Measurements from ENCODE around the gene ARL4A. TPM values are rescaled to one million over a fixed set of nuclear protein-coding genes. Genes with fewer than 3 reads are reported as not detected.

Gene ARL4A
- total RNA-seq, 2 donors from 2014 or later: 77.3 to 101 TPM

GRCh38 chr7:12692035-12692434, 4.6 kb downstream of the ARL4A start:
- ATAC-seq (no peak), DNase-seq (no peak)
- intact Hi-C loops (cut with DNase I, micrococcal nuclease): no loop called here

DNA sequence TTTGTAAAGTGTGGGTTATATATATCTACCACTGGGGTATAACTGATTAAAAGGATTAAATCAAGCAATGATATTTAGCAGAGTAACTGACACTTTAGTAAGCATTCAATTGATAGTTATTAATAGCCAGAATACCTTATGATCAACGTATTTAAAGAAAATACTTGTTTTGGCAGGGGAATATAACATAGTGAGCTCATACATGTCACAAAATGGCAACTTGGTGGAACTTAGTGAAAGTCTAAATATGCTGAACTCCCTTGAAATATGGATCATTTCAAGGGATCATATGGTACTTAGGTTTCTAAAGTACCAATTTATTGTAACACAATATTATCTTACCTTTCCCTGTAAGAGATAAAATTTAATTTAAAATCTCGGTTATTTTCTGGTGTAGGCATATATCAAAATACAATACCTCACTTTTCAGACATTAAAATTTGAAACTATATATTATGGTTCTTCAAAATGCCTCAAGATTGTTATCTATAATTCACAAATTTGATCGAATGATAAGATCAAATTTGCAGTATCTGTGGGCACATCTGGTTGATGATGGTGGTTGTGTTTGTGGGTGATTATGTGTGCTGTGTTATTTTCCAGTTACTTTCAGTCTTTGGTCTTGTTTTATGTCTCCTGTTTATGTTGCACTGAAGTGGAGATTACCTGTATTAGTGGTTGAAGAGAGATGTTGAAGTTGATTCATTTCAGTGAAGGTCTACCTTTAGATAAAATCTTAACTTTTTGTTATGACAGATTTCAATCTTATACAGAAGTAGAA, 5.2 kb downstream of the ARL4A start:
- DNase-seq: no peak
- intact Hi-C loops (cut with DNase I, micrococcal nuclease): no loop called here
- no peak for ATAC-seq

GRCh38 chr7:12694817-12695216, 7.4 kb downstream of the ARL4A start:
- intact Hi-C loops (cut with DNase I, micrococcal nuclease): no loop called here
- no peak for DNase-seq
- no peak for ATAC-seq

- DNase-seq (no peak), ATAC-seq (peak; percentile 69)
- intact Hi-C loops (cut with DNase I, micrococcal nuclease): no loop called here
These were observed 8.5 kb downstream of the ARL4A start for GRCh38 chr7:12695965-12696364.

GRCh38 chr7:12699299-12699698, 11.9 kb downstream of the ARL4A start:
- DNase-seq (no peak), ATAC-seq (no peak)
- intact Hi-C loops (cut with DNase I, micrococcal nuclease): no loop called here

- DNase-seq (no peak), ATAC-seq (no peak)
- intact Hi-C loops (cut with DNase I, micrococcal nuclease): no loop called here
These were observed 14.0 kb downstream of the ARL4A start for GRCh38 chr7:12701433-12701832.

GRCh38 chr7:12703881-12704280, 16.4 kb downstream of the ARL4A start:
- no peak for DNase-seq
- ATAC-seq: no peak
- intact Hi-C loops (cut with DNase I, micrococcal nuclease): no loop called here

GRCh38 chr7:12705878-12706277, 18.4 kb downstream of the ARL4A start:
- DNase-seq (no peak), ATAC-seq (no peak)
- intact Hi-C loops (cut with DNase I, micrococcal nuclease): no loop called here

GRCh38 chr7:12706900-12707536, 19.6 kb downstream of the ARL4A start:
- DNase-seq (no peak), ATAC-seq (peak; percentile 68)
- intact Hi-C loops (cut with DNase I, micrococcal nuclease): no loop called here

DNA sequence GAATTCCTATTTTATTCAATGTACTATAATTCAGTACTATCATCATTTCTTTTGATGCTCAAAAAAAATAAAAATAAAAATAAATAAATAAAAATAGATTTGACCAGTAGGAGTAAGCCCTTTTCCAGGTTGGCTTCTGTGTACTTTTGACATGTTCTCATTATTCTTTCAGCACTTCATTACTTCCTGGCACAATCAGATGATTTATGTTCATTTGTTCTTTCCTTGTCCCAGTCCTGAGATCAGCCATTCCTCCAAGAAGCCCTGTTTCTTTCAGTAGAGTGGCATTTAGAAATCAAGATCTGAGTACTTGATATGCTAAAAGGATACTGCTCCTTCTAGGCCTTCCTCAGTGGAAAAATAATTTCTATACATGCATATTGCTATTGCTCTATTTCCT, 20.9 kb downstream of the ARL4A start:
- intact Hi-C loops (cut with DNase I, micrococcal nuclease): no loop called here
- ATAC-seq: no peak
- DNase-seq: no peak

DNA sequence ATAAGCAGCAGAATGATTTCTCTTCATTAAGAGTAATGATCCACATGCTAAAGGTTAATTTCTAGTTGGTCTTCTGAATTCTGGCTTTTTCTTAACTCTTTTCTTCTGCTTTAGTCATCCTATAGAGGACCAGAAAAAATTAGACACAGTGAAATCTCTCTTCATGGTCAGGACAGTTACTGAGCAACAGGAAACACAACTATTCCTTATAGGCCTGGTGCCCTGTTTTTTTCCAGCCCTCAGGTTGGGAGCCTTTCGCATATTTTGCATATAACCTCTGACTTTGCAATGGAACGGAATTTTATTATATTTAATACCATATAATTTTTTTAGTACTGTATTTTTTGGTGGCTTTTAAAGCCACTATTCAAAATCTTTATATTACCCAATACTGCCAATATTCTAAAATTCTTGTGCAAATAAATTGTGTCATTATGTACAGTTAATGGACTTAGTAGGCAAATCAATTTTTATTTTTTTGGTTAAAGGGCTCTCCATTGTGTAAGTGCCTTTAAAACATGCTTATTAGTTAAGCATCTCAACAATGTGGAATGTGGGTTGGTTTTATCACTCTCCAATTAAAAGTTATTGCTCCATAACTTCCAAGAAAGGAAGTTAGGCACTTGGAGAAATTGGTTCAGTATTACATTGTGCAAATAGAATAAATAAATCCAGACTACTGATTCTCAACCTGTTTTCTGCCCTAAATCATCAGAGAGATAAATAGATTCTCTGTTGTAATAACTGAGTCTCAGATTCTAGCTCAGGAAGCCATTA, 22.5 kb downstream of the ARL4A start:
- intact Hi-C loops (cut with DNase I, micrococcal nuclease): no loop called here
- ATAC-seq: peak; percentile 54
- no peak for DNase-seq

DNA sequence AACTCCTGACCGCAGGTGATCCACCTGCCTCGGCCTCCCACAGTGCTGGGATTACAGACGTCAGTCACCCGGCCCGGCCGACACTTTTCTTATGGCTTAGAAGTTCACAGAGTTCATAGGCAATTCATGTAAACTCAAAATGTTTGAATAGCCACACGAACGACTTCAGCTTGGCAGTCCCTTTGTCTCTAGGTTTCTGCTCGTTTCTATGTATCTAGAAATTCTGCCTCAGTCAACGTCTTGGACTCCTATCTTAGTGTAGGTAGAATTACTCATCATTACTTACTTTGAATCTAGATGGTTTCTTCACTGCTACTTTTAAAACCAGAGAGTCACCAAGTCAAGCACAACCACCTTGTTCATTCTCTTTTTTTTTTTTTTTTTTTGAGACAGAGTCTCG, 23.7 kb downstream of the ARL4A start:
- peak; percentile 24 for ATAC-seq
- intact Hi-C loops (cut with DNase I, micrococcal nuclease): no loop called here
- peak; percentile 43 to 45 for DNase-seq

DNA sequence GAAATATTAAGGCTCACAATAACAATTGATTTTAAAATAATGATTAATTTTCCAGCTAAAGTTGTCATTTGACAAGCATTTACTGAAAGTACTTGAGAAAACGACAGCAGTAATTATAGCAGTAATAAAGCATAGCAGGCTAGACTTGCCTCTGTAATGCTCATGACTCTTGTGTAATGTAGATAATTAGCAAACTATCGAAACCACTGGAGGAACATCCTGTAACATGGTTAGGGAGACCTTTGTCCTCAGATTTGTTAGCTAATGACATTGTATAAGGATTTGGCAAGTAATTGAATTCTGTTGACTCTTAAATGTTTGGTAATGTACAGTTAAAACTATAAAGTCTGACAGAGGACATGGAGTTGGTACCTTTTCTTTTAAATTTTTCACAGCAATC, 24.8 kb downstream of the ARL4A start:
- DNase-seq: no peak
- intact Hi-C loops (cut with DNase I, micrococcal nuclease): no loop called here
- ATAC-seq: peak; percentile 72

GRCh38 chr7:12713625-12714378, 26.4 kb downstream of the ARL4A start:
- DNase-seq (no peak), ATAC-seq (peak; percentile 47)
- intact Hi-C loops (cut with DNase I, micrococcal nuclease): no loop called here

DNA sequence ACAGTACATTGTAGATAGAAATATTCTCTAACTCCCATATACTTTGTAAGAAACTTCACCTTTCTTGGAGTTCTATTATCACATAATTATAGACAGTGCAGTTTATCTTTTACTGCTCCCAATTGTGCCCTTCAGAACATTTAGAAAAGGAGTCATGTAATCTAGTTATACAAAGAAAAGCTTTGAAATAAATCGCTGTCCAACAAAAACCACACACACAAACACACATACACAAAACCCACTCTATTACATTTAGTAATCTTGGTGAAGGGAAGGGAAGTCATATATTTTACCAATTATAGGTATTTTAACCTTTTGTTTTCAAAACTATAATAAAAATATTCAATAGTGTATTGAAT, 26.9 kb downstream of the ARL4A start:
- ATAC-seq: no peak
- intact Hi-C loops (cut with DNase I, micrococcal nuclease): no loop called here
- DNase-seq: no peak

DNA sequence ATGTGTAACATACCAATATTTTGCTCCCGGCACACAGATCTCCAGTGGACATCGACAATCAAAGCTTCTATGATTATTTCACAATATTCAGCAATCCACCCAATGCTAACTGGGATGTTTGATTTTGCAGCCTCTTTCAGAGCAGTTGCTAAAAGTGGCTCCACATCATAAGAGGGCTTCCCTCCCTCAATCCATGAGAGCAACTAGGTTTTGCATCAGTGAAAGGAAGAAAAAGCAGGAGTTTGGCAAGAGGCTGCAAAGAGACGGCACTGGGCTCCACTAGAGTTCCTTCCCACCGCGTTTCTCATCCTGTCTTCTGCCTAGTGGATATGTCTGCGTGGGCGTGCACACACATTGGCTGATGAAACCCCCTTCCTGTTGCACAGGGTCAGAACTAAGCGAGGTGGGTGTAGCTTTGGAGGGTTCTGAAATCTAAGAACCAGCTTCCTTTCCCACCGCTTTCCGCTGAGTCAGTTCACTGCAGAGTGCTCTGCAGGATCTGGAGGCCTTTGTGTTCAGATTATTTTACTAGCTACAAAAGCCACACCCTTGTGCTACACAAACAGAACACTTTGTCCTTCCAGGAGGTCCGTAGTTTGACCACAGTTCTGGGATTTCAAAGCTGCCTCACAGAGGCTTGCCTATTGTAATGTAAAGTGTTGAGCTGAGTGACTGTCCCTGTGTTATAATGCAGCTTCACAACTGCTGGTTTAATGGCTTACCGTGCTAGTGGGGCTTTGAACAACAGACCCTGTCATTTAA, 28.1 kb downstream of the ARL4A start:
- DNase-seq: peak; percentile 61 to 79
- peak; percentile 85 for ATAC-seq
- intact Hi-C loops (cut with DNase I, micrococcal nuclease): no loop called here

GRCh38 chr7:12716134-12716681, 28.8 kb downstream of the ARL4A start:
- DNase-seq (no peak), ATAC-seq (no peak)
- intact Hi-C loops (cut with DNase I, micrococcal nuclease): no loop called here

- intact Hi-C loops (cut with DNase I, micrococcal nuclease): no loop called here
- ATAC-seq (no peak), DNase-seq (no peak)
These were observed 29.3 kb downstream of the ARL4A start for GRCh38 chr7:12716722-12717121.
